ENCODE measurements around the gene KIRREL3. TPM values are rescaled to one million over a fixed set of nuclear protein-coding genes. Genes with fewer than 3 reads are reported as not detected.

KIRREL3 gene
- total and polyA plus RNA-seq, 9 of the 15 experiments (the other 6 are each of a cell fraction or from before 2014, with no cell fraction given), result 0.04 to 0.10 TPM; not detected in 7

DNA sequence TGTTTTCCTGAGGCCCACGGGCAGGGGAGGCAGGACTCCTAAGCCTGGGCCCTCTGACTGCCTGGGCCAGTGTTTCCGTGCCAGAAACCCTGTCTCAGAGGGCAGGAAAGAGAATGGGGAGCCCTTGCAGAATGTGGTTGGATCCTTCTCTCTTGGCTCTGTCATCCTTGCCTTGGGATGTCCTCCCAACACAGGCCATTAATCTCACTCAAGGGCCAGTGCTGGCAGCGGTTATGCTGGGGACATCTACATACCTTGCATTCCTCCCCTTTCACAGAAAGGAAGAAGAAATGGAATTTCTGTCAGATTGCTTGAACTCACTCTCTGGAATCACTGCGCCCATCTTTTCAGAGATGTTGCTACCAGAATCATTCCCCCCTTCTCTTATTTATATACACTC, 296.9 kb downstream of the KIRREL3 start (continued):
- TF ChIP-seq CHCHD3 (CRISPR knock-in tag; IDR thresholded peaks at IDR 0.05), result no peak
- TF ChIP-seq EWSR1 (IDR thresholded peaks at IDR 0.05; ENCODE audit: borderline replicate concordance, low read depth, partially characterized antibody), result no peak
- no peak for TF ChIP-seq HDGF (IDR thresholded peaks at IDR 0.05)
- no peak for TF ChIP-seq ZNF778 (CRISPR knock-in tag; IDR thresholded peaks at IDR 0.05)
- TF ChIP-seq, protein P1, sequence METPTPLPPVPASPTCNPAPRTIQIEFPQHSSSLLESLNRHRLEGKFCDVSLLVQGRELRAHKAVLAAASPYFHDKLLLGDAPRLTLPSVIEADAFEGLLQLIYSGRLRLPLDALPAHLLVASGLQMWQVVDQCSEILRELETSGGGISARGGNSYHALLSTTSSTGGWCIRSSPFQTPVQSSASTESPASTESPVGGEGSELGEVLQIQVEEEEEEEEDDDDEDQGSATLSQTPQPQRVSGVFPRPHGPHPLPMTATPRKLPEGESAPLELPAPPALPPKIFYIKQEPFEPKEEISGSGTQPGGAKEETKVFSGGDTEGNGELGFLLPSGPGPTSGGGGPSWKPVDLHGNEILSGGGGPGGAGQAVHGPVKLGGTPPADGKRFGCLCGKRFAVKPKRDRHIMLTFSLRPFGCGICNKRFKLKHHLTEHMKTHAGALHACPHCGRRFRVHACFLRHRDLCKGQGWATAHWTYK (CRISPR knock-in tag; IDR thresholded peaks at IDR 0.05), result no peak
- no peak for TF ChIP-seq MCM7 (IDR thresholded peaks at IDR 0.05)

DNA sequence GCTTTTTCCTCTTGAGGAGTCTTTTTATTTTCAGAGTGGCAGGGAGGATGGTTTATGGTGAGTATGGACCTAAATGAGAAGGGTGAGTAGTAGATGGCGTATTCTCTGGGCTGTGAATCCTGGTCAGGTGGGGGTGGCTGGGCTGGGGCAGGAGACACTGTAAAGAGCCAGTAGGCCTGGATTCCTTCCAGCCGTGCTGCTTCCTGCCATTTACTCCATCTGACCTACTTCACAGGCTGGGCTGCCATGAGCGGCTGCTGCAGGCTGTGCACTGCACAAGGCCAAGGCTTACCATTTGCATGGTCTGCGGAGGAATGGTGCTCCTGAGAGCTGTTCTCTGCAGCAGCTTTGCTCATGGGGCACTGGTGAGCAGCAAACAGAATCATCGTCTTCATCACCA, 297.6 kb downstream of the KIRREL3 start:
- intact Hi-C loops (cut with micrococcal nuclease), result no loop called here
- Histone ChIP-seq H3K9me3 (replicated peaks; ENCODE audit: control insufficient read depth, insufficient read depth, low read depth, low read length) (no peaks in the 10 kb centered on the region), H3K4me1 (replicated peaks in 1 of 2; ENCODE audit: control insufficient read depth in 2 of 2, insufficient read depth in 2 of 2, low read length in 2 of 2) (no peaks in the 10 kb centered on the region), H3K27ac (ENCODE audit: extremely low read depth, low read depth, low read length) (no peak overlapping the region), H3K36me3 (ENCODE audit: control insufficient read depth, insufficient read depth, low read length) (no peaks in the 10 kb centered on the region), H4K20me1 (replicated peaks; ENCODE audit: control insufficient read depth, insufficient read depth, low read length) (no peaks in the 10 kb centered on the region), H3K4me3 (no peak overlapping the region), H3K4me2 (ENCODE audit: insufficient read depth, low read length) (no peak overlapping the region), H3K9ac (ENCODE audit: insufficient read depth in 1 of 2, low read depth in 2 of 2, low read length in 2 of 2) (no peak overlapping the region), H2AFZ (ENCODE audit: low read depth, low read length) (no peak overlapping the region), H3K27me3 (ENCODE audit: control insufficient read depth in 2 of 2, insufficient read depth in 2 of 2, low read length in 2 of 2) (peaks cover under 1 to 13% of the 10 kb centered on the region in 2 experiments; a peak in 1 of 5 replicates), H3K79me2 (ENCODE audit: control insufficient read depth, insufficient read depth, low read length) (no peaks in the 10 kb centered on the region), H3K9me1 (ENCODE audit: control insufficient read depth, insufficient read depth, low read length) (no peaks in the 10 kb centered on the region)
- no TSS peak for BruUV-seq (replicated peaks)
- ChIA-PET CTCF (ENCODE audit: low intra/inter-chr PET ratio) (no interaction called here), POLR2A (no interaction called here)
- no peak for ATAC-seq
- WGBS (ENCODE audit: insufficient coverage, low coverage, missing lambda C conversion rate), result 0% methylated on average over 5 of the region's 5 CpGs
- no peak for FAIRE-seq
- DNase-seq (ENCODE audit: extremely low read depth in 1 of 4, low spot score in 3 of 4), result no peak
- in situ Hi-C loops (cut with MboI), result loop anchor here (25.0 kb wide), 1 partner anchor 284 kb away; no protein-coding TSS in a partner anchor
- no peak for TF ChIP-seq ZC3H4 (CRISPR knock-in tag; IDR thresholded peaks at IDR 0.05; ENCODE audit: borderline replicate concordance)
- TF ChIP-seq ZSCAN32 (CRISPR knock-in tag; IDR thresholded peaks at IDR 0.05), result no peak
- TF ChIP-seq MCM3 (IDR thresholded peaks at IDR 0.05), result no peak
- TF ChIP-seq NFATC3 (IDR thresholded peaks at IDR 0.05), result no peak

All from K562 (cell line).